ENCODE data around the gene LHFPL2.
A peak's percentile ranks its signal among the peaks of the same experiment; 100 is the strongest.
"Not testable (repeated sequence)": the region's sequence is repeated elsewhere in the genome, so short reads cannot be mapped to it uniquely, and the experiment has no call there.

LHFPL2 gene

DNA sequence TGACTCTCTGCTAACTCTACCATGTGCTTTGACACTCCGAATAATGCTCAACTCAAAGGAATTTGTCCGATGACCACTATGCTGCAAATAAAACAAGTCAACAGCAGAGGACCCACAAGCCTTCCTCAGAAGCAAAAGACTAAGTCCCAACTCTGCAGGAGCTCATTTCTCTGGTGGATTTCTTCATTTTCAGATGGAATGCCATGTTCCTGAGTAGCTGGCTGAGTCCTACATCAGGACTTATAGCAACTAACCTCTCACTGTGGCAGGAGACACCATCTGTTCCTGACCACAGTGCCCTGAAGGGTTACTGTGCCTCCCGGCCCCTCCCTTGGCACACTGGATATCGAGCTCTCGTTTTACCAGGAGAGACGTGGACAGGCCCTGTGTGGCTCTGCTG, 20.8 kb downstream of the LHFPL2 start:
- DNase-seq = no peak
- in situ Hi-C loops (cut with MboI; ENCODE audit: low pct_unique_long_range_greater_than_20kb, low sequenced_read_pairs) = no loop called here

DNA sequence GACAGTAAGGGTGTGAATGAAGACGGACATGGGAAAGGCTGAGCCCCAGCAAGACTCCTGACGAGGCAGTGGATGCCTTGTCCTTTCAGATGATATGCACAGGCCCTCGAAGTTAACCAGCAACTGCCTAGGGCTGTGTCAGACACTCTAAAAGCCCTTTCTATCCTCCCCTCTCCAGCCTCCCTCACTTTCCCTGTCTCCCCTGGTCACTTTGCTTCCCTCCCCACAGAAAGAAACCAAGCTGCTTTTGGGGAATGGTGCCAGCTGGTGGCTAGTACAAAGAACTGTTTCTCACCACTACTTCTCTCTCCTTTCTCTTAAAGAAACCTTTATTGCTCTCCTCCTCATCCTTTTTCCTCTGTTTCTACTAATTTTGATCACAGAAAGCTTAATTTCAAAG, 21.4 kb downstream of the LHFPL2 start:
- no peak for DNase-seq
- in situ Hi-C loops (cut with MboI; ENCODE audit: low pct_unique_long_range_greater_than_20kb, low sequenced_read_pairs) = no loop called here

DNA sequence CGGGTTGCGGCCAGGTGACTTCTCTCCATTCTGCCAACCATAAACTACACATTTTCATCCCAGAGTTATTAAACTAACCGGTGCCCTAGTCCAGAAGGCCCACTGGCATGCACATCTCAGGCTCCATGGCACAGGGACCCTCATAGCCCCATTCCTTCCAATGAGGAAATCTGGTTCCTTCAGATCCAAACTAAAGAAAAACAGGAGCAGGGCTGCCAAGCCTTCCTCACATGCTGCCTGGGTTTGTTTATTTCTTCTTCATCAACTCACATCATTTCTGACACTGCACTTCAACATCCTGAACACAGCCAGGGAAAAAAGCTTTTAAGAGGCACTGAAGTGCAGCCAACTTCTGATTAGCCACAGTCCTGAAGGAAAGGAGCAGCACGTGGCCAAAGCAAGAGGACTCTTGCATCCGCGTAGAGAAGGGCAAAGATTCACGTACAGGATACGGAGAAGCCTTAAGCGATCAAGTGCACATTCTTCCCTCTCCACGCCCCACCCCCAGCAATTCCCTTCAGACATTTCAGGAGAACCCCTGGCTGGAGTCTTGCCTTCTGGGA, 22.5 kb downstream of the LHFPL2 start:
- no peak for DNase-seq
- in situ Hi-C loops (cut with MboI; ENCODE audit: low pct_unique_long_range_greater_than_20kb, low sequenced_read_pairs) = no loop called here

DNA sequence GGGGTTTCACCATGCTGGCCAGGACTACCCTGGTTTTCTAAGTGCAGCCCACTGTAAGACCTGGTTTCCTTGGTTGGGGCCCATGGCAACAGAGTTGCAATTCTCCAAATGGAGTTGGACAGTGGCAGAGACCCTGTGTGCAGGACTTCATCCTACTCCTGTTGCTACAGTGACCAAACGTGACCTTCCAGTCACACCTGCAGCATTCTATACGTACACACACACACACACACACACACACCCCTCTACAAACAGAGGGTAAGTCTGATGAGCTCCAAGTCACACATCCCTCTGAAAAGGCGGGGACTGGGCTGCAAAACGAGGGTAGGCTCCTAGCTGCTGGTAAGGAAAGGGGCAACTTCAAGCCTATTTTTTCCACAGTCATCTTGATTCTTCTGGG, 23.6 kb downstream of the LHFPL2 start:
- no peak for DNase-seq
- in situ Hi-C loops (cut with MboI; ENCODE audit: low pct_unique_long_range_greater_than_20kb, low sequenced_read_pairs) = no loop called here

DNA sequence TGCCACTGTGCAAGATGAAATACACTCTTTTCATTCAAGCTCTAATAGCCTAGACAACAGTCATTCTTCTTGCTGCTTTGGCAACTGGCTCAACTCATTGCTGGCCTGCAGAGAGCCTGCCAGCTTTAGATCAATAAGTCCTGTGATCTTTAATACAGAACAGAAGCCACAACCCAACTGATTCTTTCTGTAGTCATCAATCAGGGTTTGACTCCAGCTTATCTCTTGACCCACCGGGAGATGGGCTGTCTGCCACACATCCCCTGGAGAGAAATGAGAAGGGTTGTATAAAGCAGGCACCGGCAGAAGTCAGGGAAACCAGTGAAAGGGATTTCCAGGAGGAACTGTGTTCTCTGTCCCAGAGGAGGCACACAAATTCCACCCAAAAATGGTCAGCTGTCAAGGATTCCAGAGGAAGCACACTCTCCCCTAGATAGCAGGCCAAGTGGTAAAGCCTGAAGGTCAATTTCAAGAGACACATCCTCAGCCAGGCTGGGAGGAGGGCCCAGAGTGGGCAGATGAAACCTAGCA, 24.5 kb downstream of the LHFPL2 start:
- in situ Hi-C loops (cut with MboI; ENCODE audit: low pct_unique_long_range_greater_than_20kb, low sequenced_read_pairs) = no loop called here
- DNase-seq = no peak

DNA sequence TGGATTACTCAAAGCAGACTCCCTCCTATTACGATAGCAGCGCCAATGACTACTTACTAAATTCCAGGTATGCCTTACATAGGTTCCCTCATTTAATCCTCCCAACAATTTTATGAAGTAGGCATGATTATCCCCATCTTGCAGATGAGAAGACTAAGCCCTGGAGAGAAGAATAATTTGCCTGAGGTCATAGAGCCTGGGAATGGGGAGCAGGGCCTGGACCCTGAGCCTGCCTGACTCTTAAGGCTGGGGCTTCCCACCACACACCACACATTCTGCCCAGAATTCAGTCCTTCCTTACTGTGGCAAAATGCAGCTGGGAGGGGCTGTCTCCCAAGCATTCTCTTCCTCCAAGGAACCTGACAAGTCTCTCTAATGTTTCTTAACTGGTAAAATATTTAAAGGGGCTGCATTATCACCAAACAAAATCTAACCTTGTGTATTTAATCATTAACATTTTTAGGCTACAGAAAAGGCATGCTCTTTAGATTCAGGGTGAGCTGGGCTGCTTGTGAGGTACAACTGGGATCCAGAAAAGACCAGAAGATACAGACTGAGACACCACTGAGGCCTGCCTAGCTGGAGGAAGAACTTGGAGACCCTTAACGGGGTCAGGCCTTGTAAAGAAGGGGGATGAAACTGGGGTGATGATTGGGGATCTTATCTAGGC, 26.1 kb downstream of the LHFPL2 start:
- in situ Hi-C loops (cut with MboI; ENCODE audit: low pct_unique_long_range_greater_than_20kb, low sequenced_read_pairs) = no loop called here
- no peak for DNase-seq

DNA sequence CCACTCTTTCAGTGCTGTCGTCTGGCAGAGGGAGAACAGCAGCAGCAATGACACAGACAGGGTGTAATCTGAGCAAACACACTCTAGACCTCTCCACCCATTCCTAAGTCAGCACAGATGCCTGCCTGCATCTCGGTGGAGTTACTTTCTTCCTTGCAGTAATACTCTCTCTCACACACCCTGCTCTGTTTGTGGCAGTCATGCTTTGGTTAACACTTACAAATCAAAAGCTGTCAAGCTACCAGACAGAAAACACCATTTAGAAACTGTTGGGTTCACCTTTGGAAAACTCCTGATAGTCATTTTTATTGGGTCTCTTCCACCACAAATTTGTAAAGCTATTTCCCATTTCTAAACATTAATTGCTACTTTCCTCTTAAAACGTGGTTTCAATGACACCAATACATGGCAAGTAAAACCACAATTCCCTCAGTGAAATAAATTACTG, 27.3 kb downstream of the LHFPL2 start:
- peak; percentile 18 for DNase-seq
- in situ Hi-C loops (cut with MboI; ENCODE audit: low pct_unique_long_range_greater_than_20kb, low sequenced_read_pairs) = no loop called here

DNA sequence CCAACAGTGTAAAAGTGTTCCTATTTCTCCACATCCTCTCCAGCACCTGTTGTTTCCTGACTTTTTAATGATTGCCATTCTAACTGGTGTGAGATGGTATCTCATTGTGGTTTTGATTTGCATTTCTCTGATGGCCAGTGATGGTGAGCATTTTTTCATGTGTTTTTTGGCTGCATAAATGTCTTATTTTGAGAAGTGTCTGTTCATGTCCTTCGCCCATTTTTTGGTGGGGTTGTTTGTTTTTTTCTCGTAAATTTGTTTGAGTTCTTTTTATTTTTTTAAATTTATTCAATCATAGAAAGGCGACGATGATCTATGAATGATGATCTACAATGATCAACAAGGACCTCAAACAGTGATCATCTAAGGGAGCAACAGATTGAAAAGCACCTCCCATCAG, 28.5 kb downstream of the LHFPL2 start:
- in situ Hi-C loops (cut with MboI; ENCODE audit: low pct_unique_long_range_greater_than_20kb, low sequenced_read_pairs); DNase-seq: not testable (repeated sequence)

DNA sequence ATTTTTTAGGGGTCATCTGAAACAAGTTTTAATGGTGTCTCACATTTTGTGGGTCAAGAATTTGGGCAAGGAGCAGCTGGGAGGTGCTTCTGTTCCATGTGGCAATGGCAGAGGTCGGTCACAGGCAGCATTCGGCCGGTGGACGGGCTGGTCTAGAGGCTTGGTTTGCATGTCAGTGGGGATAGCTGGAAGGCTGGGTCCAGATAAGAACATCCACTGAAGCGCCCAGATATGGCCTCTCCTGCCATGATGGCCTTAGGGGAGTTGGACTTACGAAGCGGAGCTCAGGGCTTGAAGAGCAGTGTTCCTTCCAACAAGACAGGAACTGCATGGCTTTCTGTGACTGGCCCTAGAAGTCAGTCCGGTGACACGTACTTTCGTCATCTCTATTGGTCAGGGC, 30.3 kb downstream of the LHFPL2 start:
- in situ Hi-C loops (cut with MboI; ENCODE audit: low pct_unique_long_range_greater_than_20kb, low sequenced_read_pairs) = no loop called here
- DNase-seq = no peak

DNA sequence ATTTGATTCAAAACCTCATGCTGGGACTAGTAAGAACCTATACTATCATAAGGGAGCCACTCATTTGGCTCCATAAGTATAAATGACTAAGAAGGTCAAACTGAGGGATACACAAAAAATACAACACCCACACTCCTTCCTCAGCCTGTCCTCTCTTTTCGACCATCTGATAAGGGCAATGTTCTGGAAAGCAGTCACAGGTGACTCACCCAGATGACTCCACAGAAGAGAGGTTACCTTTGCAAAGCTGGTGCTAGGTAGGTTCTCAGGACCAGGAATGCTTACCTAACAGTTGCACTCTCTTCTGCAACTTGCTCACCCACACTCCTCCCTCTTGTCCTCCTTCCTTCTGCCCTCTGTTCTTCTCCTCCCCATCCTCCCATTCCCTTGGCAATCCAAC, 32.9 kb downstream of the LHFPL2 start:
- DNase-seq = no peak
- in situ Hi-C loops (cut with MboI; ENCODE audit: low pct_unique_long_range_greater_than_20kb, low sequenced_read_pairs) = no loop called here

DNA sequence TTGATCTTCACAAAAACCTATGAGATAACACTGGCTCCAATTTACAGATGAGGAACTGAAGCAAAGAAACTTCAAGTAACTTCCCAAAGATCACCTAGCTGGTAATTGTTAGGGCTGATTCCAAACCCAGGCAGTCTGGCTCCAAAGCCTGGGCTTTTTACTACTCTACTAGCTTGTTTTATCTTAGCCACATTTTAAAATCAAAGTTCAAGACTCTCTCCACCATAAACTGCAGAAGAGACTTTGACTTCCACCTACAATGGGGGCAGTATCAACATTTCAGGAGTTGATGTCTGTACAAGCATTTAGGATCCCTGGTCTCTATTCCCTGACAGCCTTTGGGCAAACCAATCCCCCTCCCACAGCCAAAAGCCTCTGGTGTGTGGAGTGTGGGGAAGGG, 33.8 kb downstream of the LHFPL2 start:
- no peak for DNase-seq
- in situ Hi-C loops (cut with MboI; ENCODE audit: low pct_unique_long_range_greater_than_20kb, low sequenced_read_pairs) = no loop called here

DNA sequence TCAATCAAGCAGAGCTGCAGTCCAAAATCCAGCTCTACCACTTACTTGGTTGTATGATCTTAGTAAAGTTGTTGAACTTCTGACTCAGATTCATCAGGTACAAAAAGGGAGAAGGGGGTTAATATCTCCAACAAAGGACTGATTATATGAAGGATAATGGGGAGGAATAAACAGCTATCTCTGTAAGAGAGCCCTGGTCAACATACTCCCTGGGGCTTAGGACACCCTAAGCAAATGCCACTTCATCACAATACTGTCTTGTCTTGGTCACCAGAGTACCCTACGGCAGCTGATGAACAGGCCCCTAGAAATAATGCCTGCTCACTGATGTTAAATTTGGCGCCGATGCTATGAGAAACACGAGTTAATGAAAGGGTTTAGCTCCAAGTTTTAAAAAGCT, 34.8 kb downstream of the LHFPL2 start:
- in situ Hi-C loops (cut with MboI; ENCODE audit: low pct_unique_long_range_greater_than_20kb, low sequenced_read_pairs) = no loop called here

DNA sequence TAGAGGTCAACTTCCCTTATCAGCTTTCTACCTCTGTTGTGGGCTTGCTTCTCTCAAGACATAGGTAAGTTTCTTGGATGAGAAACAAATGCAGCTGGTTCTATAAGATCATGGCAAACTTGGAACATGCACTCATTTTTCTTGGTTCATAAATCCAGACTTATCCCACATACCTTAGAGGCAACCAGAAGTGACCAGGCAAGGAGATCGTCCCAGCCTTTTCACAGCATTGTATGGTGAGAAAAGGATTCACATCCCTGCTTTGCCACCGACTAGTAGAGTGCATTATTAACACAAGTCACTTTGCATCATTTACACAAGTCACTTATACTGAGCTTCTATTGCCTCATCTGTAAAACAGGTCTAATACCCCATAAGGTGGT, 35.4 kb downstream of the LHFPL2 start:
- no peak for DNase-seq
- in situ Hi-C loops (cut with MboI; ENCODE audit: low pct_unique_long_range_greater_than_20kb, low sequenced_read_pairs) = no loop called here

More for the DNA sequence above, 34.8 kb downstream of the LHFPL2 start:
- no peak for DNase-seq

DNA sequence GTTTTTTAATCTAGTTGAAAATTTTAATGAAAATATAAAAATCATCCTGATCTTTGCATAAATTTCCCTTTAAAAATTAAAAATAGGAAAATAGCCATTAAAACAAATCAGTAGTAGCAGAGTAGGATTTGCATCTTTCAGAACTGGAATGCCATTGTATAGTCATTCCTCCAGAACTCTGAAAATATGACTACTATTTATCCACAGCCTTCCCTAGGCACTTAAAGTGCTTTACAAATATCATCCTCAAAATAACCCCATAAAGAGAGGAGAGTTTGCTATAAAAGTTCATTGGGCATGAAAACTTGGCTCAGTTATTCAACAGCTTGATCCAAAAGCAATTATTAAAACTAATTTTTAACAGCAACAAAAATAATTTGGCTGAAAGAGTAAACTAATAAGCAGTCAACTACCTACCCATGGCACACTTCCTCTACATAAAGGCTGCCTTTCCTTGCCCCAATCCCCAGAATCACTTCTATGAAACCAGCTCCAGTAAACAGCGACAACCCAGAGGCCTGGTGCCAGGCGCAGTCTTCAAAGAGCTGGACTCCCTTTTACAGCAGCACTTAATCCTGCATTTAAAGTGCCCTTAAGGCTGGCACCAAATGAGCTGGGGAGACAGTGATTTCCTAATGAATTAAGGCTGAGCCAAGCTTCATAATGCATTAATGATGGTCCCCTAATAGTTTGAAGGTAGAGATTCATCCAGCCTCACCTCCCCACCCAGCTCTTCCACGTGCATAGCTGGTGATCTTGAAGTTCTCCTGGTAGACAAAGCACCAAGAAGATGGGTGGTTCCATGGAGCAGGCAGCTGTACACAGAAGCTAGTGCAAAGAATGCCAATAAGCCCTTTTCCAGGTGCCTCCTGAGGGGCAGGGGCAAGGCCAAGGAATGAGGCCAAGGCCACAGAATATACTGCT, 36.1 kb downstream of the LHFPL2 start:
- in situ Hi-C loops (cut with MboI; ENCODE audit: low pct_unique_long_range_greater_than_20kb, low sequenced_read_pairs) = no loop called here

DNA sequence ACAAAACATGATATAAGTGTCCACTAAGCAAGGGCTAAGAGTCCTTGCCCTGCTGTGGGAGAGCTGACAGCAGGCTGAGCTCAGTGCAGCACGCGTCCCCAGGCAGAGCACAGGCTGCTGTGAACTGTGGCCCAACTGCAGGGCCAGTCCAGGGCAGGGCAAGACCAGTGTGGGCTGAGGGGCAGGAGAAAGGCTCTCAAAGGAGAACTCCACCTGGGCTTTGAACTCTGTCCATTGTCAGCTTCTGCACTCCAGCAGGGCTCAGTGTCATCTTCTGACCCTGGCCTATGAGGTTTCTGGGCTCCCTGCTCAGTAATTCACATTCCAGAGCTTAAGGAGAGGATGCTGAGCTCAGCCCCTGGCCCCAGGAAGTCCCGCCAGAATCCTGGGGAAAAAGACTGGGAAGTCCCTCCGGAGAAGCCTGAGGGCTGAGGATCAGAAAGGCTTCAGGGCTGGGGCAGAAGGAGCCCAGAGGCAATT, 37.4 kb downstream of the LHFPL2 start:
- in situ Hi-C loops (cut with MboI; ENCODE audit: low pct_unique_long_range_greater_than_20kb, low sequenced_read_pairs) = no loop called here

More for the DNA sequence above, 36.1 kb downstream of the LHFPL2 start:
- DNase-seq = no peak

DNA sequence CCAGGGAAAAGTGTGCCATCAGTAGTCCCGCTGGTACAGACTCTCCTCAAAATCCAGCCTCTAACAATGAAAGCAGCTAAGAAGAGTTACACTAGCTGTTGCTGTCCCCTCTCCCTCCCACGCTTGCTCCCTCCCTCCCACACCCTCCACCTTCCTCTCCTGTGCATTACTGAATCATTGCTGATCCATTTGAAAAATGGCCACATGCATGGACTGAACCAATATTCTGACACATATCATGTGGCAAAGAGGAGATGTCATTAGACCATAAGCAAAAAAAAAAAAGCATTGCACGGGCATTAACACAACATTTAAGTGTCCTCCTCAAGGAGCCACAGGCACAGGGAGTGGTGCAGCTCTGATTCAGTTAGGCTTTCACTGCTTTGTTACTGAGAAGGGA, 37.9 kb downstream of the LHFPL2 start:
- in situ Hi-C loops (cut with MboI; ENCODE audit: low pct_unique_long_range_greater_than_20kb, low sequenced_read_pairs) = no loop called here
- DNase-seq = no peak

More for the DNA sequence above, 37.4 kb downstream of the LHFPL2 start:
- DNase-seq = no peak

DNA sequence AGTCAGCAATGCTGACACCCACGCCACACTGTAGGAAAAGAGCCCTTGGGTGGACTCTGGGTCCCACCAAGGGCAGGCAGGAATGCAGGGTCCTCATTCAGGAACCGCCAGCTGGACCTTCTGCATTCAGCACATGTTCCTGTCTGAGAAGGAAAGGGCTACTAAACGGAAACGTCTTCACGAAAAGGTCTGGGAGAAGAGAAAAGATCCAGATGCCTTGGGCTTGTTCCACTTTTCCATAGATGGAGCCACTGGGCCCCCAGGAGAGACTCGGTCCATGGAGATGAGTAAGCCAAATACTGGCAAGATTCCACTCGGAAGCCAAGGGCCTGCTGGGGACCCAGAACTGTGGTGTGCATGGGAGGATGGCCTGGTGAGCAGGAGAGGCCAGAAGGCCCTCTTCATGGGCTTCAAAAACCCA, 38.4 kb downstream of the LHFPL2 start:
- no peak for DNase-seq
- in situ Hi-C loops (cut with MboI; ENCODE audit: low pct_unique_long_range_greater_than_20kb, low sequenced_read_pairs) = no loop called here

DNA sequence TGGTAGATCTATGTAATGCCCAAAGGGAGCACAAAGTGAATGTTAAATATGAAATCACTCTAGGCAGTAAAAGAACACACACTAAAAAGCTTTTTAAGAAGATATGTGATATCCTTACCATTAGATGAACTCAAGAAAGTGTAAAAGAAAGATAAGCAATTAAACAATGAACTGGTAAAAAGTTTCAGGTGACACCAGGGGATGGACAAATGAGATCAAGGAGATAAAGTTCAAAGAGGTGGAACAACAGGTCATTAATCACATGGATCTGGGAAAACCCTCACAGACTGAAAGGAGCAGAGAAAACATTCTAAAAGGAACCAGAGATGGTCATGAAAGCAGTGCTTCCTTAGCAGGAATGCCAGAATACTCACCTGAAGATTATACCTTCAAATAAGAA, 40.7 kb downstream of the LHFPL2 start:
- no peak for DNase-seq
- in situ Hi-C loops (cut with MboI; ENCODE audit: low pct_unique_long_range_greater_than_20kb, low sequenced_read_pairs) = no loop called here

DNA sequence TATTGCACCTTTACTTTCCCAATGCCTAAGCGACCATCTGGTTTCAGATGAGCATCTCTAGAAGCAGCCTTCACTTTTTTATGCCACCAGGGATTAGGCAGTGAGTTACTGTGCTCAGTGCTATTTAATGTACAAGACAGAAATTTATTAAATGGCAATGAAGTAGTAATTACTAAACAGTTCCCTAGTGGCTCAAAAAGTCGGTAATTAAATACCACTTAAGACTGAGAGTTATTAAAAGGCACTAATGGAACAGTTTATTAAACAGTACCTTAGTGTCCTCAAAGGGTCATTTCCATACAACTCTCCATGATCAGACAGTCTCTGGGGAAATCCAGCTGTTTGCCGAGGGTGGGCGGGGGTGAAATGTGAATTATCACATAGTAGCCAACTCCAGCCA, 42.3 kb downstream of the LHFPL2 start:
- DNase-seq = no peak
- in situ Hi-C loops (cut with MboI; ENCODE audit: low pct_unique_long_range_greater_than_20kb, low sequenced_read_pairs) = no loop called here

DNA sequence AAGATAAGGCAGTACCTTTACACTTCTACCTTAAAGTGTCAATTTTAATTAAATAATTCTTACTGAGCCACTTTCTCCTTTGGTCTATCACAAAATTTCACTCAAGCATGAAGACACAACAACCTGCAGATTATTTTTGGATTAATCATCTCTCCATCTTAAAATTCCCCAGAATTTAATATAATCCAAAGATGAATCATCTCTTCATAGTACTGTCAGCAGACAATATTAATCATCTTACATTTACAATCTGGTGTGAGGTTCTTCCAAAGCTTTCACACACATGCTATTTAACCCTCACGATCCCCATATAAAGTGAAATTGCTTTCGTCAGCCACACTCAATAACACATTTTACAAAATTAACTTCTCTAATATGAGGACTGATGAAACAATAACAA, 43.0 kb downstream of the LHFPL2 start:
- no peak for DNase-seq
- in situ Hi-C loops (cut with MboI; ENCODE audit: low pct_unique_long_range_greater_than_20kb, low sequenced_read_pairs) = no loop called here

All from KBM-7 (cell line).